GM12873 (cell line): ENCODE measurements around the gene PAPSS1.

Source experiments
- TF ChIP-seq, protein P1 (sequence below): IDR thresholded peaks from 2 replicates; pipeline ENCODE4 v1.5.1; 2012; ENCODE audit warnings: low read depth, mild to moderate bottlenecking, moderate library complexity, low read length, control low read depth; ENCODE audit not compliant: insufficient read depth; ENCODE audit errors: missing control alignments

The PAPSS1 gene

DNA sequence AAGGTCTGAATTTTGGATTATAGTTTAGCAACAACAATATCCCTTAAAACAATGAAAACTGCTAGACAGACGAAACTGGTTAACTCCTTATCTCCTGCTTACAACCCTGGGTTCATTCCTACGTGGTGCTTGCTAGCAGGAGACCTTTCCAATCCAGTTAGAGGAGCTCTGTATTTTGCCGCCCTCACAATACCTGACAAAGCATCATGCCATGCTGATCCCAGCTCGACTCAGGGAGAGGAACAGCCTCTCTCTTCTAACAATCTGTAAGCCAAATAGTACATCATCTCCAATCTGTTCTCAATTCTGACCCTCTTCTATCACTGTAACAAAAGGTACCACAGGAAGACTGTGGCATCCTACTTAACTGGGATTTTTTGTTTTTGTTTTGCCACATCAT is 74.4 kb downstream of the PAPSS1 start:
- TF ChIP-seq, protein P1, sequence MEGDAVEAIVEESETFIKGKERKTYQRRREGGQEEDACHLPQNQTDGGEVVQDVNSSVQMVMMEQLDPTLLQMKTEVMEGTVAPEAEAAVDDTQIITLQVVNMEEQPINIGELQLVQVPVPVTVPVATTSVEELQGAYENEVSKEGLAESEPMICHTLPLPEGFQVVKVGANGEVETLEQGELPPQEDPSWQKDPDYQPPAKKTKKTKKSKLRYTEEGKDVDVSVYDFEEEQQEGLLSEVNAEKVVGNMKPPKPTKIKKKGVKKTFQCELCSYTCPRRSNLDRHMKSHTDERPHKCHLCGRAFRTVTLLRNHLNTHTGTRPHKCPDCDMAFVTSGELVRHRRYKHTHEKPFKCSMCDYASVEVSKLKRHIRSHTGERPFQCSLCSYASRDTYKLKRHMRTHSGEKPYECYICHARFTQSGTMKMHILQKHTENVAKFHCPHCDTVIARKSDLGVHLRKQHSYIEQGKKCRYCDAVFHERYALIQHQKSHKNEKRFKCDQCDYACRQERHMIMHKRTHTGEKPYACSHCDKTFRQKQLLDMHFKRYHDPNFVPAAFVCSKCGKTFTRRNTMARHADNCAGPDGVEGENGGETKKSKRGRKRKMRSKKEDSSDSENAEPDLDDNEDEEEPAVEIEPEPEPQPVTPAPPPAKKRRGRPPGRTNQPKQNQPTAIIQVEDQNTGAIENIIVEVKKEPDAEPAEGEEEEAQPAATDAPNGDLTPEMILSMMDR: no peak

- TF ChIP-seq, protein P1: no peak
These were observed 77.0 kb downstream of the PAPSS1 start for GRCh38 chr4:107643021-107643420.

GRCh38 chr4:107640878-107641277 is 79.2 kb downstream of the PAPSS1 start:
- TF ChIP-seq, protein P1: no peak

- TF ChIP-seq, protein P1: no peak
These were observed 79.8 kb downstream of the PAPSS1 start for GRCh38 chr4:107640197-107640596.

DNA sequence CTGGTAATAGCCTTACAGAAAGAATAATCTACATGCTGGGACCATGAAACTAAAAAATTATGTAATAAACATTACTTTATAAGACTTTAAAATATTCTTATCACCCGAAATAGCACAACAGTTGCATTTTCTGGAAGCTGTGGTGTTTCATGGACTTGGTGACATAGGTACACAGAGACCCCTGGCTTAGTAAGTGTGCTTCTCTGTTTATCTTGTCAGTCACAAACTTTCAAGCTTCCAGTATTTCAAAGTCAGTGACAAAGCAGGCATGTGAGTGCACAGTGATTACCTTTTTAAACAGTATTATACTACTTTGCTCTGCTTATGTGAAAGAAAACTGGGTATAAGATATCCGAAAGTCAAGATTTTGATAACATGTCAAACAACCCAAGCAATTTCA is 84.3 kb downstream of the PAPSS1 start:
- TF ChIP-seq, protein P1: no peak

- TF ChIP-seq, protein P1: no peak
These were observed 88.5 kb downstream of the PAPSS1 start for GRCh38 chr4:107631560-107631959.

DNA sequence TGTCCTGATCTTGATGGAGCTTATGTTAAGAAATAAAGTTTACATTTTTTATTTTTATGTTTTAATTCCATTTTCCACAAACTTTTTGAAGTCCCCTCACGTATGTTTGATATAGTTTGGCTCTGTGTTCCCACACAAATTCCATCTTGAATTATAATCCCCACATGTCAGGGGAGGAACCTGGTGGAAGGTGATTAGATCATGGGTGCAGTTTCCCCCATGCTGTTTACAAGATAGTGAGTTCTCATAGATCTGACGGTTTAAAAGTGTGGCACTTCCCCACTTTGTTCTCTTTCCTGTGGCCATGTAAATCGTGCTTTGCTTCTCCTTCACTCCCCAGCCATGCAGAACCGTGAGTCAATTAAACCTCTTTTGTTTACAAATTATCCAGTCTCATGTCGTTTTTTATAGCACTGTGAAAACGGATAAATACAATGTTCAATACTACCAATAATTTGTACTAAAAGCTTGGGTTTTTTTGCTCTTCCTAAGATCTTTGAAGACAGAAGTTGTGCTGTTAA is 89.8 kb downstream of the PAPSS1 start:
- TF ChIP-seq, protein P1: no peak
